TTC549 (cell line): ENCODE data around the gene KIF5B.
"Not testable (repeated sequence)": the region's sequence is repeated elsewhere in the genome, so short reads cannot be mapped to it uniquely, and the experiment has no call there.

Source experiments
- FAIRE-seq: peaks from 2 replicates; lab custom pipeline; 2012; peaks lifted over from hg19 to GRCh38; lab: Jason Lieb, UNC

KIF5B gene

DNA sequence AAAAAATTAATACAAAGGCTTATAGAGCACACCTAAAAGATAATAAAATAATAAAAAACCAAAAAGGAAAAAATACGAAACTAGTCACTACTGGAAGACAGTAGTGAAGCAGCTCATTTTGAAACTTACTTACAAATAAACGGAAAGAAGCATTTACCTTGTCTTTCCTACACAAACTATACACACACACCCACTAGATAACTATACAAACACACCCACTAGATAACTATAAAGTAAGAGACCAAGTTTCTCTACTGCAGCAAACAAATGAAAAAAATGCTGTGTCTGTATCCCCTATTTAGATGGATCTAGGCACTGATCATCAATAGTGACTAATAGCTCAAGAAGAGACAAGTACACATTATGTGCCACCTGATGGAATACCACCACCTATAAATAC, 49.2 kb downstream of the KIF5B start:
- no peak for FAIRE-seq

DNA sequence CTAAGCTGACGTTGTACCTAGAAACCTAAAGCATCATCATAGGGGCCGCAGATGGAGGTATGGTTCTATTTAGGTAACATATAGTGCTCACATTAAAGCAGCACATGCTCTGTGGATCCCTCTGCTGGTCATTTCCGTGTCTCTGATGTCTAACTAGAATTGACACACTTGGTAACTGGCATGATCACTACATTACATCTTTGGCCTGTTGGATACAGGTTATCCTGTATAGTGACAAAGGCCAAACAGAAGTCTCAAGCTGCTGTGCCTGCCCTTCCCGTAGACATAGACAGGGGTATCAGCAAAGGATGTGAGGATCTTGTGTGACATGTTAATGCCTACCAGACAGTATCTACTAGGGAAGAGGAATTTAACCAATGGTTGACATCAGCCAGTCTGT, 51.2 kb downstream of the KIF5B start:
- FAIRE-seq = no peak

DNA sequence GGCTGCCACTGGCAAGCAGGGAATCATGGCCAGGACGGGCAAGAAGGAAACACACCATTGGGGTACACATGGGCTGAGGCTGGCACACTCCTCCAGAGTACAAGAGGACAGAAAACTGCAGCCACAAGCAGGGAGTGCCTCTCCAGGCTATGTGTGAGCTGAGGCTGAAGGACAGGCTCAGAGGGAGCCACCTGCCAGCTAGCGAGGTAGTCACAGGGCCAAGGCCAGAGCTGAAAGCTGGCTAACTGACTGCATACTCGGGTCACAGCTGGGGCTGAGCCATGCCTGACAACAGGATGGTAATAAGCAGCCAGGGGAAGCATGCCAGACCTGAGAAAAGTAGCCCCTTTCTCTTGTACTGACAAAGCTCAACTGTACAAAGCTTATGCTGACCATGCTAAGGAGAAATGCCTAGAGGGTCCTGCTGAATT, 52.0 kb downstream of the KIF5B start:
- no peak for FAIRE-seq

DNA sequence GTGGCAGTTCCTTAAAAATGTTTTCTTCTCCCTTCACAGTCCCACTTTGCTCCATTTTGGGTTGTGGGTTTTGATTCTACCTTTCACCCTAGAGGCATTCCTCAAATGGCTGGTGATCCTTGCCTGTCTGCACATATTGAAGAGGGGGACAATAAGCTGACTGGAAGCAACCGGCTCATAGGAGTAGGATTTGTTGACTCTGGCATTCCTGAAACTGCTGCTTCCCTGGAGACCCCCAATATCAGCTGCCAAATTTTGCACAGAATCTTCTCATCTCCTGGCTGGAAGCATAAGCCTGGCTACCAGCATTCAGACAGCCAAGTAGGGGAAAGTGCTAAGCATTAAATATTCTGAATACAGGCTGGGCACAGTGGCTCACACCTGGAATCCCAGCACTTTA, 53.7 kb downstream of the KIF5B start:
- no peak for FAIRE-seq

DNA sequence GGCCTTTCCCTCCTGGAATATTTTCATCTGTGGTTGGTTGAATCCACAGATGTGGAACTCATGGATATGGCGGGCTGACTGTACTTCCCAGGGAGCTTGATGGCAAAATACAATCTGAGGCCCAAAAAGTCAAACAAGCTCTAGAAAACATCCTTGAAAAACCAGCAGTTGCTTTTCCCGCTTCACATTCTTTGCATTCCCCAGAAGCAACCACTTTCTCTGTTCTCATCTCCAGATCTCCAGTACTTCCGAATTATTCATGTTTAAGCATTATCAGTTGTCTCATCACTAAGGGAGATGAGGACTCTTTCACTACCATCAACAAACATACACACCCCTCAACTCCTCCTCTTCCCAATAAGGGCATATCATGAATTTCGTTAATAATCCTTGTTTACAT, 55.3 kb downstream of the KIF5B start:
- no peak for FAIRE-seq

DNA sequence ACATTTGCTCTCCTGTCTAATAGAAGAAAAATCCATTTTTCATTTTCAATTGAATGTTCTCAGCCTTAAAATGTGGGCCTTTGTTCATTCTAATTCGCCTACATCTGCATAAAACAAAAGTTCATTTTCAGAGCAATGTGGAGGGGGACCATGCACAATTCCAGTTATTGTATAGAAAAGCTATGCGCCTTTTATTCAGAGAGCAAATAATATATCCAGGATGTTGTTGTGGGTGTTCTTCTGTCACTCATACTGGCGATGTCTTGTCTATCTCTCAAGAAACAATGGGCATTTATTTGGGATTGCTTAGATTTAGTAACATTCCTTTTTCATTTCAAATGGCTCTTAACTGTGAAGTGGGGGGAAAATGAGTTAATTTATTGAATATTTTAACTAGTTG, 56.4 kb downstream of the KIF5B start:
- no peak for FAIRE-seq

DNA sequence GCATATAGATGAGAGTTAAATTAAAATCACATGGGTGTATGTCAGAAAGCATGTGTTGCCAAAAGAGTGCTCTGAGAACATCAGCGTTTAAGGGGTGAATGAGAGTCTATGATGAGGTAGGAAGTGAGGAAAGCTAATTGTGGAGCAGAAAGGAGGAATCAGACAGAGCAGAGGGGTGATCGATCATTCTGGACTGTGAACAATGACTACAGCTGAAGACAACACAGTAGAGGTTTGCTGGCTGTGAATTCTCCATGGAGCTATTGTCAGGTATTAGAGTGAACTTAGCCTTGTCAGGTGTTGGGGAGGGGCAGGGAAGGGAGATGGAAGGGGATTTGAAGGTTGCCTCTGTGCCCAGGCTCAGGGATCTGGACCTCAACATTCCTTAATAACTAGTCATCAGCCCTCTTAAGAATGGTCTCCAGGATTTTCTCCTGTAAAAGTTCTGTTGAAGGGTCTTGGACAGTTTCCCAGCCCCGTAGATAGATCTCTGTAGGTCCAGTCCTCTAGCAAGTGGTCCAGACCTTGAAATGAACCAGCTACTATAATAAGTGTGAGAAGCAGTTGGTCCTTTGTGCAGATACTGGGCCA, 57.1 kb downstream of the KIF5B start:
- FAIRE-seq = no peak

DNA sequence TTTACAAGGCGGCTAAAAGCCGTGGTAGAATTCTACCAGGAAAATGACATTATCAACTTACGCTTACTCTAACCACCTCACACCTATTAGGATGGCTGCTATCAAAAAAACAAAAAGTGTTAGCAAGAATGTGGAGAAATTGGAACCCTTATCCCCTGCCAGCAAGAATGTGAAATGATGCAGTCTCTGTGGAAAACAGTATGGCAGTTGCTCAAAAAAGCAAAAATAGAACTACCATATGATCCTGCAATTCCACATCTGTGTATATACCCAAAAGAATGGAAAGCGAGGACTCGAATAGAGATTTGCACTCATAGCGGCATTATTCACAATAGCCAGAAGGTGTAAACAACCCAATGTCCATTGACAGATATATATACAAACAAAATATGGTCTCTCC, 61.3 kb downstream of the KIF5B start:
- FAIRE-seq = no peak

DNA sequence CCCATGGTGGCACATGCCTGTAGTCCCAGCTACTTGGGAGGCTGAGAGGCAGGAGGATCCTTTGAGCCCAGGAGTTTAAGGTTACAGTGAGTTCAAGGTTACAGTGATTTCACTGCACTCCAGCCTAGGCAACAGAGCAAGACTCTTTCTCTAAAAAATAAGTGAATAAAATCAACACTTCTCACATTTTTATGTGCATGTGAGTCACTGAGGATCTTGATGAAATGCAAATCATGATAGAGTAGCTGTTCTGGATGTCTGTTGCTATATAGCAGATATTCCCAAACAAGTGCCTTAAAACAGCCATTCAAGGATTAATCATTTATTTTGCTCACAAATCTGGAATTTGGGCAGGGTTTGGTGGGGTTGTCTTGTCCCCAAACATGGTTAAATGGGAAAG, 65.3 kb downstream of the KIF5B start:
- FAIRE-seq = no peak

DNA sequence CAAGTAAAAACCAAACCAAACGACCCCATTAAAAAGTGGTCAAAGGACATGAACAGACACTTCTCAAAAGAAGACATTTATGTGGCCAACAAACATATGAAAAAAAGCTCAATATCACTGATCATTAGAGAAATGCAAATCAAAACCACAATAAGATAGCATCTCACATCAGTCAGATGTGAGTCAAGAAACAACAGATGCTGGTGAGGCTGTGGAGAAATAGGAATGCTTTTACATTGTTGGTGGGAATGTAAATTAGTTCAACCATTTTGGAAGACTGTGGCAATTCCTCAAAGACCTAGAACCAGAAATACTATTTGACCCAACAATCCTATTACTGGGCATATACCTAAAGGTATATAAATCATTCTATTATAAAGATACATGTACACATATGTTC, 68.4 kb downstream of the KIF5B start:
- FAIRE-seq = not testable (repeated sequence)

DNA sequence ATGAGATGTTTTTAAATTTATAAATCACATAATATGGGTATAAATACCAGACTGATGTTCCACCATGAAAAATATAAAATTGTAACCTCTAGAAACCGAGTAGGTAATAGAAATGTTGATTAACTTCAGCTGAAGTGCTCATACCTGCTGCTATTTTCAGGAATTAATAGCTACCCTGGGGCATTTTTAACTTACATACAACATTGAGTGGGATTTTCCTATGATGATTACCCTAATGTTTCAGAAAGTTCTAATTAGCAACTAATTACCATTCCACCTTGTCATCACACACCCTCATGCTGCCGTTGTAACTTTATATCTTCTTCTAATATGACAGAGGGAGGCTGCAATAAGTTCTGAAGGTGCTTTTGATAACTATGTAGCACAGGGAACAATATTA, 74.1 kb downstream of the KIF5B start:
- FAIRE-seq = no peak

DNA sequence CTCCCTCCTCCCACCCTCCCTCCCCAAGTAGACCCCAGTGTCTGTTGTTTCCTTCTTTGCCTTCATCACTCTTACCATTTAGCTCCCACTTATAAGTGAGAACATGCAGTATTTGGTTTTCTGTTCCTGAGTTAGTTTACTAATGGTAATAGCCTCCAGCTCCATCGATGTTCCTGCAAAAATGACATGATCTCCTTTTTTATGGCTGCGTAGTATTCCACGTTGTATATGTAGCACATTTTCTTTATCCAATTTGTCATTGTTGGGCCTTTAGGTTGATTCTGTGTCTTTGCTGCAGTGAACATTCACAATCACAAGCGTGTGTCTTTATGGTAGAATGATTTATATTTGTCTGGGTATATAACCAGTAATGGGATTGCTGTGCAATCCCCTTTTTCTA, 75.8 kb downstream of the KIF5B start:
- no peak for FAIRE-seq

DNA sequence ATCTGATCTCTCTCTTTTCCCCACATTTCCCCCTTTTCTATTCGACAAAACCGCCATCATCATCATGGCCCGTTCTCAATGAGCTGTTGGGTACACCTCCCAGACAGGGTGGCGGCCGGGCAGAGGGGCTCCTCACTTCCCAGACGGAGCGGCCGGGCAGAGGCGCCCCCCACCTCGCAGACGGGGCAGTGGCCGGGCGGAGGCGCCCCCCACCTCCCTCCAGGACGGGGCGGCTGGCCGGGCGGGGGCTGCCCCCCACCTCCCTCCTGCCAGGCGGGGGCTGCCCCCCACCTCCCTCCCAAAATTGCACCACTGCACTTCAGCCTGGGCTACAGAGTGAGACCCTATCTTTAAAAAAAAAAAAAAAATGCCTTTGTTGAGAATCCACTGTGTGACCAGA, 77.2 kb downstream of the KIF5B start:
- not testable (repeated sequence) for FAIRE-seq

DNA sequence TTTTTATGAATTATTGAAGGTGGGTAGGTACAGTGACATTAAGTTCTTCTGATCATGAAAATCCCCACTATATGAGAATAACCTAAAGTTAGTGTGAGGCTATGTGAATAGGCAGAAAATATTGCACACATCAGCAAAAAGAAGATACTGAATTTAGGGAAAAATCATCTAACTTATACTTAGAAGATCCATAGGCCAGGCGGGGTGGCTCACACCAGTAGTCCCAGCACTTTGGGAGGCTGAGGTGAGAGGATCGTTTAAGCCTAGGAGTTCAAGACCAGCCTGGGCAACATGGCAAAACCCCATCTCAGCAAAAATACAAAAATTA, 78.1 kb downstream of the KIF5B start:
- no peak for FAIRE-seq

DNA sequence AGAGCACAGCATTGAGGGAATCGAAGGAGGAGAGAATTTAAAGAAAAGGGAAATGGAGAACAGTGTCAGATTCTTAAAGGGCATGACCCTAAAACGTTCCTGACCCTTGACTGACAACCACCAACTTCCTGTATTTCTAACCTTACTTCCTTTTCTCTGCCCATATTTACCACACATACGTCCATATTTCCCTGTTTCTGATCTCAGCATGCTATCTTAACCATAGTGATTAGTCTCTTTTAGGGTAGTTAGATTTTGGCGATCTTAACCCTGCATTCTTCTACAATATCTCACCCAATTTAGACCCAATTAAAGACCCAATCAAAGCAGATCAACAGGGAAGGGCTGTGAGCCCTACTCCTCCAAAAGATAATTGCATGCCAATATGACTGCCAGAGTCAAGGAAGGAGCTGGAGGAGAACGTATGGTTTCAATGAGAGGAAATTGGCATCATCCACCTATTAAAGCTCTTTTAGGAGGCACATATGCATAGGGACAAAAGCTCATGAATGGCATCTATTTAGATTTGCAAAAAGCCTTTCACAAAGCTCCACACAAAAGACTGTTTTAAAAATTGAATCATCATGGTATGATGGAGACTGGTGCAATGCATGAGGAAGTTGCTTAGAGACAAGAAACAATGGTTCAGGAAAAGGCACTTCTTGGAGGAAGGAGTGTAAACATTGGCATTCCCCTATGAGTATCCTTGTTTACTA, 78.6 kb downstream of the KIF5B start:
- no peak for FAIRE-seq

DNA sequence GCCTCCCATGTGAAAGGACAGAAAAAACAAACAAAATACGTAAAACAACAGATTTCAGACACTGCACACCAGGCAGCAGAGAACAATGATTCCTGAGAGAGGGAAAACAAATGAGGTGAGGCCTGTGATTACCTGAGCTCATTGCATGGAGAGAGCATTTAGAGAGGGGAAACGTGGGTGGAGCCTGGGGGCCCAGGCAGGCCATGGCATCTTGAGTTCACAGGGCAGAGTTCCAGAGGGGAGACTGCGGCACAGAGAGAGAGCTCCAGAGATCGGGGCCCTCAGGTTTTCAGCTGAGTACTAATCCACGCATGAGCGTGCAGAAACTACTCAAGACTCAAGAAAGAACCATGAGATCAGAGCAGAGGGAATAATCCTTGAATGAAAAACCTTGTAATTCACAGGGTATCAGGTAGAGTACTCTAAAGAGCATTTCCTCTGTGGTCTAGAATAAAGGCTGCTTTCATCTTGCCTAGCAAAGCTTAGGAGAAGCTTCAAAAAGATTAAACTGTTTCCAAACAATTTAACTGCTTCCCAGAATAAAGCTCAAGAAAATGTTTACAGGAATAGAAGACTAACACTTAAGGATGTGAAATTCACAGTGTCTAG, 81.0 kb downstream of the KIF5B start:
- no peak for FAIRE-seq

DNA sequence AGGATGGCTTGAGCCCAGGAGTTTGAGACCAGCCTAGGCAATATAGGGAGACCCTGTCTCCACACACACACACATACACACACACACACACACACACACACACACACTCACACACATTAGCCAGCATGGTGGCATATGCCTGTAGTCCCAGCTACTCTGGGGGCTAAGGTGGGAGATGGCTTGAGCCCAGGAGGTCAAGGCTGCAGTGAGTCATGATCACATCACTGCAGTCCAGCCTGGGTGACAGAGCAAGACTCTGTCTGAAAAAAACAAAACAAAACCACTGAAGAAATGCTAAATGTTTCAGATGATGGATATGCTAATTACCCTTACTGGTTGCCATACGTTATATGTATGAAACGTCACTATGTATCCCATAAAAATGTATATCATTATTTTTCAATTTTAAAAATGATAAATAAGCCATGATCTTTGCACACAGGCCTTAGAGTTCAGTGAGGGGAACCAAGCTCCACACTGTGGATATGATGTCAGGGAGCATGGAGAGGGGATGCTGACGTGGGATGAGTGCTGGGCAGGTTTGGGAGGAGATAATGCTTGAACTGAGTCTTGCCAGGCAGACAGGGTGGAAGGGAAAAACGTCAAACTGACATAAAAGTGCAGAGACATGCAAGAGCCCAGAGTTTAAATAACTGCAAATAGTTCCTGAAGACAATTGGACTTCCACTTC, 81.6 kb downstream of the KIF5B start:
- no peak for FAIRE-seq

DNA sequence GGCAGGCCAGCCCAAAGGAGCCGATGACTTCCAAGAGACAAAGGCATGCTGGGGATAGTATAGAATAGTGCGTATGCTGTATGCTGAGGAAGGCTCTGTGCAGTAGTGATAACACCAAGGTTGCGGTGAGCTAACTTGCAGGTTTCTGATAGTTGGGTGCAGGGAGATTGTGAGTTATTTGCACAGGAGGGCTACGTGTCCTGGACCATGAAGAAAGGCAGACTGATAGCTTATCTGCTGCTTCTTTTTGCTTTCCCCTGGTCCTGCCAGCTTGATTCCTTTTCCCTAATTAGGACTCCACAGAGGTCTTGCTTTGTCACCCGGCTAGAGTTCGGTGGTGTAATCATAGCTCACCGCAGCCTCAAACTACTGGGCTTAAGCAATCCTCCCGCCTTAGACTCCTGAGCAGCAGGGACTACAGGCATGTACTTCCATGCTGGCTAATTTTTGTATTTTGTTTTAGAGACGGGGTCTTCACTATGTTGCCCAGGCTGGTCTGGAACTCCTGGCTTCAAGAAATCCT, 83.6 kb downstream of the KIF5B start:
- no peak for FAIRE-seq

DNA sequence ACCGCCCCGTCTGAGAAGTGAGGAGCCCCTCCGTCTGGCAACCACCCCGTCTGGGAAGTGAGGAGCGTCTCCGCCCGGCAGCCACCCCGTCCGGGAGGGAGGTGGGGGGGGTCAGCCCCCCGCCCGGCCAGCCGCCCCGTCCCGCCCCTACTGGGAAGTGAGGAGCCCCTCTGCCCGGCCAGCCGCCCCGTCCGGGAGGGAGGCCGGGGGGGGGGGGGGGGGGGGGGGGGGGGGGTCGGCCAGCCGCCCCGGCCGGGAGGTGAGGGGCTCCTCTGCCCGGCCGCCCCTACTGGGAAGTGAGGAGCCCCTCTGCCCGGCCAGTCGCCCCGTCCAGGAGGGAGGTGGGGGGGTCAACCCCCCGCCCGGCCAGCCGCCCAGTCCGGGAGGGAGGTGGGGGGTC, 86.4 kb downstream of the KIF5B start:
- FAIRE-seq = not testable (repeated sequence)

DNA sequence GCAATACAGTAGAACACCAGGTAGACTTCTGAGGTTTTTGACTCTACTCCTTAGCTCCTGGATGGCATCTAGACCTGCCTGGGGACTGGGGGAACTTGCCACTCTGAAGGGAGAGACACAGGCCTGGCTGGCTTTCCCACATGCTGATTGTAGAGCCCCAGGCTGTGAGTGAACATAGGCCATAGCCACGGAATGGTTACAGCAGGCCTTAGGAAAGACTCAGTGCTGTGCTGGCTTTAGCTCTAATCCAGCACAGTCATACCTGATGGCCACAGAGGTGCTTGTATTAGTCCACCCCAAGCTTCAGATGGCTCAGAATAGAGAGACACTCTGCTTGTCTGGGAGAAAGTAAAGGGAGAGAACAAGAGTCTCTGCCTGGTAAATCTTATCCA, 92.6 kb downstream of the KIF5B start:
- no peak for FAIRE-seq

DNA sequence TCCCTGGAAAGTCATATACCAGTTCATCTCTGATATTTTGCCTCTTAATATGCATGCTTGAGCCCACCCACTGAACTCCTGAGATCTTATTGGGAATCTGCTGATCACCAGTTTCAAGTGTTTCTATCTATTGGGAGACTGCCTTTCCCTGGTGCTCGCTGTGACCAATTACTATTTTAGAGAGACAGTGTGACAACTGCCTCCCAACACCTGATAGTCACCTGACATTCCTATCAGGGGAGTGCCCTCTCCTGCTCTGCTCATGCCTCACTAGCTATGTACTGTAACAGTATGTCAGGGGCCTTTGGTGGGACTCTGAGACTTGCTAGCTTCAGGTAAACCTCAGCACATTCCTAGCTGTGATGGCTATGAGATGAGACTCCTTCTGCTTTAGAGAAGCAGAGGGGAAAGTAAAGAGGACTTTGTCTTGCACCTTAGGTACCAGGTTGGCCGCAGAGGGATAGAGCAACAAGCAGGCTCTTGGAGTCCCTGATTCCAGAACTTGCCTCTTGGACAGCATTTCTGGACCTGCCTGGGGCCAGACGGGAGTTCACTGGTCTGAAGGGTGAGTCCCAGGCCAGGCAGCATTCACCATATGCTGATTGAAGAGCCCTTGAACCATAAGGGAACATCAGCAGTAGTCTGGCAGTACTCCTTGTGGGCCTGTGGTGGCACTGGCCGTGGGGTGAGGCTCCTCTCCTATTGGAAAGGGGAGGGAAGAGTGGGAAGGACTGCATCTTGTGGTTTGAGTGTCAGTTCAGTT, 93.2 kb downstream of the KIF5B start:
- no peak for FAIRE-seq

DNA sequence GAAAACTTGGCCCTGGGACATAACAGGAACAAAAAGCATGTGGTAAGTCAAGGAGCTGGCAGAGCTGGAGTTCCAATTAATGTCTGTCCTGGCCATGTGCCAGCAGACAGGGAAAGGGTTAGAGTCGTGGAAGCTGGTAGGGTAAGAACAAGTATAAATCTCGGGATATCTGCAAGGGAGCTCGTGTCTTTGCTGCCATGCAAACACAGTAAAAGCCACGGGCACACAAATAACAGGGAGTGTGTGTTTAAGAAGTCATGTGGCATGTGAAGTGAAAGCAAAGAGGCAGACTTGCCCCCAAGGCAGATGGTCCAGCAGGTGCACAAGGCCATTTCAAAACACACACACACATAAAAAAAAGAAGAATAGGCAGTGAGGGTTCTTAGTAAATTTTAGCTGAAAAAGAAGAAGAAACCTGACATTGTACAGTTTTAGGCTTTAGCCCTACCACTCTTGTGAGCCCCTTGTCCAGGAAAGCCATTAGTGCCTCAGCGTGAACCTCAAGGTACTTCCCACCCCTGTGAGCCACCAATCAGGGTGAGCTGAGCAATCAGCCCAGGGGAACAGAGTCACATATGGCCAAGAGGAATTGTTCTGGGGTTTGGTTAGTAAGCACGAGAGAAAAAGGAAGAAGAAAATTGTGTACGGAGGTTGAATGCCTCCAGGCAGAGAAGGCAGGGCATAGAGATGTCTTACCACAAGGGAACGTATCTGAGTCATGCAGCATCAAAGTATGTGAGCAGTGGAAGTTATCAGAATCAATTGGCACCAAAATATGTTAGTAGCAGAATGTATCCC, 94.7 kb downstream of the KIF5B start:
- FAIRE-seq = no peak
